ENCODE measurements around the gene ITGA11.

- no peak for TF ChIP-seq CTCF (IDR thresholded peaks at IDR 0.05 in 8 of 11, conservative IDR thresholded peaks at IDR 0.05 in 3 of 11)
- TF ChIP-seq POLR2AphosphoS5 (IDR thresholded peaks at IDR 0.05), result no peak
- no peak for TF ChIP-seq POLR2A (IDR thresholded peaks at IDR 0.05)
Measured at GRCh38 chr15:68303134-68303533, 128.8 kb downstream of the ITGA11 start.

Data from spleen (tissue), 7 donors.